ENCODE measurements around the gene LIMA1.

LIMA1 gene

GRCh38 chr12:50129290-50129689, 154.0 kb downstream of the LIMA1 start:
- H3K9me3 Mint-ChIP-seq = no peaks in the 10 kb centered on the region

GRCh38 chr12:50127546-50127945, 155.8 kb downstream of the LIMA1 start:
- H3K4me3 Mint-ChIP-seq = no peak overlapping the region
- no peaks in the 10 kb centered on the region for H3K27me3 Mint-ChIP-seq
- no peak for ATAC-seq
- H3K9me3 Mint-ChIP-seq = no peaks in the 10 kb centered on the region
- no peak overlapping the region for H3K27ac Mint-ChIP-seq
- DNase-seq = no peak
- H3K4me1 Mint-ChIP-seq = peaks cover 30% of the 10 kb centered on the region

More at GRCh38 chr12:50129290-50129689, 154.0 kb downstream of the LIMA1 start:
- Mint-ChIP-seq H3K27me3 (no peaks in the 10 kb centered on the region), H3K27ac (no peak overlapping the region), H3K4me3 (no peak overlapping the region), H3K4me1 (peaks cover 31% of the 10 kb centered on the region)
- ATAC-seq = no peak
- no peak for DNase-seq
